NOMO-1 treated with dmso at 0.1 percent for 144 hours (cell line): Measurements from ENCODE around the gene MTURN.

Experiments
- DNase-seq: peaks from one replicate; lab custom pipeline; 2025; ENCODE audit not compliant: unreplicated experiment; lab: John Stamatoyannopoulos, UW

Gene MTURN

GRCh38 chr7:30159698-30160143, 24.9 kb downstream of the MTURN start:
- DNase-seq = peak; percentile 91

- no peak for DNase-seq
Measured at GRCh38 chr7:30160329-30160728, 25.5 kb downstream of the MTURN start.

GRCh38 chr7:30162133-30162532, 27.3 kb downstream of the MTURN start:
- DNase-seq = no peak

GRCh38 chr7:30162622-30163124, 27.9 kb downstream of the MTURN start:
- no peak for DNase-seq

- peak; percentile 37 for DNase-seq
Measured at GRCh38 chr7:30163231-30163894, 28.6 kb downstream of the MTURN start.

- DNase-seq = peak; percentile 54
Measured at GRCh38 chr7:30164567-30164966, 29.8 kb downstream of the MTURN start.

- no peak for DNase-seq
Measured at GRCh38 chr7:30165590-30165989, 30.8 kb downstream of the MTURN start.

GRCh38 chr7:30166155-30166840, 31.5 kb downstream of the MTURN start:
- DNase-seq = no peak

GRCh38 chr7:30166841-30167235, 32.1 kb downstream of the MTURN start:
- no peak for DNase-seq

GRCh38 chr7:30167901-30168300, 33.1 kb downstream of the MTURN start:
- DNase-seq = no peak

GRCh38 chr7:30168835-30169573, 34.2 kb downstream of the MTURN start:
- no peak for DNase-seq

GRCh38 chr7:30169579-30169978, 34.8 kb downstream of the MTURN start:
- no peak for DNase-seq

GRCh38 chr7:30170476-30171205, 35.9 kb downstream of the MTURN start:
- DNase-seq = no peak

GRCh38 chr7:30171766-30172447, 37.1 kb downstream of the MTURN start:
- DNase-seq = no peak

GRCh38 chr7:30172451-30172850, 37.7 kb downstream of the MTURN start:
- no peak for DNase-seq

GRCh38 chr7:30173058-30173897, 38.5 kb downstream of the MTURN start:
- DNase-seq = no peak

GRCh38 chr7:30175180-30175579, 40.4 kb downstream of the MTURN start:
- no peak for DNase-seq

- no peak for DNase-seq
Measured at GRCh38 chr7:30175636-30176147, 40.9 kb downstream of the MTURN start.

GRCh38 chr7:30176463-30177109, 41.8 kb downstream of the MTURN start:
- no peak for DNase-seq
